Measurements from ENCODE around the gene DIAPH3. TPM values are rescaled to one million over a fixed set of nuclear protein-coding genes. Genes with fewer than 3 reads are reported as not detected.

DIAPH3 gene
- total RNA-seq, 3 donors from 2014 or later = under 0.01 to 0.88 (median 0.64) TPM

GRCh38 chr13:59951011-59951410 lies 212.7 kb downstream of the DIAPH3 start:
- no peaks in the 10 kb centered on the region for H3K4me1 ChIP-seq
- no peak overlapping the region for H3K27ac ChIP-seq
- no peaks in the 10 kb centered on the region for H3K27me3 ChIP-seq
- intact Hi-C loops (cut with DNase I; ENCODE audit: low total_unique reads) = no loop called here
- peaks cover 0 to 10% of the 10 kb centered on the region in 2 donors for H3K9me3 ChIP-seq
- no peak for DNase-seq (ENCODE audit: low spot score in 2 of 2)
- TF ChIP-seq POLR2AphosphoS5 (IDR thresholded peaks at IDR 0.05) = no peak
- H3K4me3 ChIP-seq = no peak overlapping the region
- H3K36me3 ChIP-seq = no peaks in the 10 kb centered on the region

GRCh38 chr13:59950266-59950665 lies 213.5 kb downstream of the DIAPH3 start:
- Histone ChIP-seq H3K9me3 (peaks cover 0 to 3% of the 10 kb centered on the region in 2 donors), H3K36me3 (no peaks in the 10 kb centered on the region), H3K27me3 (no peaks in the 10 kb centered on the region), H3K27ac (no peak overlapping the region), H3K4me3 (no peak overlapping the region), H3K4me1 (no peaks in the 10 kb centered on the region)
- DNase-seq (ENCODE audit: low spot score in 2 of 2) = no peak
- TF ChIP-seq, protein P1, sequence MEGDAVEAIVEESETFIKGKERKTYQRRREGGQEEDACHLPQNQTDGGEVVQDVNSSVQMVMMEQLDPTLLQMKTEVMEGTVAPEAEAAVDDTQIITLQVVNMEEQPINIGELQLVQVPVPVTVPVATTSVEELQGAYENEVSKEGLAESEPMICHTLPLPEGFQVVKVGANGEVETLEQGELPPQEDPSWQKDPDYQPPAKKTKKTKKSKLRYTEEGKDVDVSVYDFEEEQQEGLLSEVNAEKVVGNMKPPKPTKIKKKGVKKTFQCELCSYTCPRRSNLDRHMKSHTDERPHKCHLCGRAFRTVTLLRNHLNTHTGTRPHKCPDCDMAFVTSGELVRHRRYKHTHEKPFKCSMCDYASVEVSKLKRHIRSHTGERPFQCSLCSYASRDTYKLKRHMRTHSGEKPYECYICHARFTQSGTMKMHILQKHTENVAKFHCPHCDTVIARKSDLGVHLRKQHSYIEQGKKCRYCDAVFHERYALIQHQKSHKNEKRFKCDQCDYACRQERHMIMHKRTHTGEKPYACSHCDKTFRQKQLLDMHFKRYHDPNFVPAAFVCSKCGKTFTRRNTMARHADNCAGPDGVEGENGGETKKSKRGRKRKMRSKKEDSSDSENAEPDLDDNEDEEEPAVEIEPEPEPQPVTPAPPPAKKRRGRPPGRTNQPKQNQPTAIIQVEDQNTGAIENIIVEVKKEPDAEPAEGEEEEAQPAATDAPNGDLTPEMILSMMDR (IDR thresholded peaks at IDR 0.05) = no peak
- TF ChIP-seq POLR2AphosphoS5 (IDR thresholded peaks at IDR 0.05) (no peak), POLR2A (IDR thresholded peaks at IDR 0.05) (no peak)
- intact Hi-C loops (cut with DNase I; ENCODE audit: low total_unique reads) = no loop called here

DNA sequence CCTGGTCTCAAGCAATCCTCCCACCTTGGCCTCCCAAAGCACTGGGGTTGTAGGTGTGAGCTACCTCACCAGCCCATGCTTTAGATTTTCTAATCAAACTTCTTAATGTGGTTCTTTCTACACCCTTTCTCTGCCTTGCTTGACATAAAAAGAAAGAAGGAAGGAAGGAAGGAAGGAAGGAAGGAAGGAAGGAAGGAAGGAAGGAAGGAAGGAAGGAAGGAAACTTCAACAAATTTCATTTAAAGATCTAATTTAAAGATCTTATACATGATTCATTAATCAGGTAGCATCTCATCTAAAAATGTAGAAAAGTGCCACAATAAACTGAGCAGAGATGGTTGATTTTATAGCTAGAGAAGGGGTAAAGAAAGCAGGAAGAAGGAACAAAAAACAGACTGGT lies 215.0 kb downstream of the DIAPH3 start:
- Histone ChIP-seq H3K9me3 (no peaks in the 10 kb centered on the region), H3K4me1 (no peaks in the 10 kb centered on the region), H3K27ac (no peak overlapping the region), H3K36me3 (no peaks in the 10 kb centered on the region), H3K27me3 (no peaks in the 10 kb centered on the region), H3K4me3 (no peak overlapping the region)
- DNase-seq (ENCODE audit: low spot score in 2 of 2) = no peak
- TF ChIP-seq, protein P1 (IDR thresholded peaks at IDR 0.05) = no peak
- TF ChIP-seq POLR2A (IDR thresholded peaks at IDR 0.05) (no peak), POLR2AphosphoS5 (IDR thresholded peaks at IDR 0.05) (no peak)
- intact Hi-C loops (cut with DNase I; ENCODE audit: low total_unique reads) = no loop called here

DNA sequence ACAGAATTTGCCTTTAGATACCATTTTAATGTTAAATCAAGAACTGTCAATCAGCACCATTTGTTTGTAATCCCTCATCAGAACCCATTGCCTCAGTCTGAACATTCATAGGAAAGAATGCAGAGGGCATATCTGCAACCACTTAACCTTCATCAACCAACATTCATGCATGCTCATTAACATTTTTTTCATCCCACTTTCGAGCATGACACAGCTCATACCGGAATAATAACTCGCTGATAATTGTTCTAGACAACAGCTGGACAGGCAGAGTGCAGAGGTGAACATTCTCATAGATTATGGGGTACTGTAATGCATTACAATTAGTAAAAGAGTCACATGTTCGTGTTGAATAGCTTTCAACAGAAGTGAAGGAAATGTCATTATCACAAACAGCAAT lies 216.8 kb downstream of the DIAPH3 start:
- Histone ChIP-seq H3K27me3 (no peaks in the 10 kb centered on the region), H3K4me1 (no peaks in the 10 kb centered on the region), H3K27ac (no peak overlapping the region), H3K4me3 (no peak overlapping the region), H3K9me3 (no peaks in the 10 kb centered on the region), H3K36me3 (no peaks in the 10 kb centered on the region)
- intact Hi-C loops (cut with DNase I; ENCODE audit: low total_unique reads) = no loop called here
- DNase-seq (ENCODE audit: low spot score in 2 of 2) = no peak
- TF ChIP-seq POLR2A (IDR thresholded peaks at IDR 0.05) = no peak
- TF ChIP-seq POLR2AphosphoS5 (IDR thresholded peaks at IDR 0.05) = no peak
- TF ChIP-seq, protein P1 (IDR thresholded peaks at IDR 0.05) = no peak

GRCh38 chr13:59931621-59932020 lies 232.1 kb downstream of the DIAPH3 start:
- Histone ChIP-seq H3K27me3 (no peaks in the 10 kb centered on the region), H3K4me1 (no peaks in the 10 kb centered on the region), H3K4me3 (no peak overlapping the region), H3K36me3 (no peaks in the 10 kb centered on the region), H3K27ac (no peak overlapping the region), H3K9me3 (peaks cover 0 to 13% of the 10 kb centered on the region in 2 donors)
- DNase-seq (ENCODE audit: low spot score in 2 of 2) = no peak
- no peak for TF ChIP-seq POLR2AphosphoS5 (IDR thresholded peaks at IDR 0.05)
- TF ChIP-seq, protein P1 (IDR thresholded peaks at IDR 0.05) = no peak
- no peak for TF ChIP-seq POLR2A (IDR thresholded peaks at IDR 0.05)
- intact Hi-C loops (cut with DNase I; ENCODE audit: low total_unique reads) = no loop called here

DNA sequence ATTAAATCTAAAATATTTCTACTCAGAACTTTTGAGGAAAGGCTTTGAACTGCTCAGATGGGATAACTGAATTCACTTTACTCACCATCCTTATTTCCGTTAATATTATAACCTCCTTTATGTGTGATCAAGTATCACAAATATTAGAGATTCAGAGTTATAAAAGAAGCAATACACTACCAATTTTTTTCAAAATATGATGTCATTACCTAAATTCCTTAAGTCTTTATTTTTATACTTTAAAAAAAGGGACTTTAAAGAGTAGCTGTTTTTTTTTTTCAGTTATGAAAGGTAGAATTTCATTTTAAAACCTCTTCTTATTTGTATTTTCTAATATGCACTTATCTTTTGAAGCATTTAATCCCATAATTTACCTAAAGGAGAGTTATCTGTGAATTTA lies 239.5 kb downstream of the DIAPH3 start:
- H3K9me3 ChIP-seq = peaks cover 0 to 13% of the 10 kb centered on the region in 2 donors
- H3K27ac ChIP-seq = no peak overlapping the region
- TF ChIP-seq, protein P1 (IDR thresholded peaks at IDR 0.05) = no peak
- TF ChIP-seq POLR2AphosphoS5 (IDR thresholded peaks at IDR 0.05) = no peak
- TF ChIP-seq POLR2A (IDR thresholded peaks at IDR 0.05) = no peak
- intact Hi-C loops (cut with DNase I; ENCODE audit: low total_unique reads) = no loop called here
- no peak overlapping the region for H3K4me3 ChIP-seq
- H3K4me1 ChIP-seq = no peaks in the 10 kb centered on the region
- DNase-seq (ENCODE audit: low spot score in 2 of 2) = no peak
- H3K27me3 ChIP-seq = no peaks in the 10 kb centered on the region
- no peaks in the 10 kb centered on the region for H3K36me3 ChIP-seq

Data from breast epithelium (tissue), 4 donors.